ENCODE results near the gene STMND1. TPM values are rescaled to one million over a fixed set of nuclear protein-coding genes. Genes with fewer than 3 reads are reported as not detected.

STMND1 gene
- total and polyA plus RNA-seq, 7 donors: 0.27 to 2.1 (median 0.59) TPM; not detected in 3

GRCh38 chr6:17130786-17131185 lies 28.9 kb downstream of the STMND1 start:
- H3K4me3 ChIP-seq: no peak overlapping the region
- intact Hi-C loops (cut with DNase I): no loop called here
- DNase-seq: no peak
- TF ChIP-seq POLR2AphosphoS5 (IDR thresholded peaks at IDR 0.05): no peak
- no peak for TF ChIP-seq CTCF (IDR thresholded peaks at IDR 0.05)
- no peak for TF ChIP-seq POLR2A (IDR thresholded peaks at IDR 0.05)
- no peak for TF ChIP-seq EP300 (IDR thresholded peaks at IDR 0.05)
- peaks cover 0 to 6% (median 0%) of the 10 kb centered on the region in 4 donors for H3K9me3 ChIP-seq
- no peaks in the 10 kb centered on the region for H3K4me1 ChIP-seq
- no peak overlapping the region for H3K27ac ChIP-seq
- WGBS, 2 donors: 81 to 84% methylated on average over 3 of the region's 3 CpGs
- H3K36me3 ChIP-seq: no peaks in the 10 kb centered on the region
- no peaks in the 10 kb centered on the region for H3K27me3 ChIP-seq

GRCh38 chr6:17132967-17133366 lies 31.1 kb downstream of the STMND1 start:
- intact Hi-C loops (cut with DNase I): no loop called here
- DNase-seq: no peak
- Histone ChIP-seq H3K9me3 (peaks cover 0 to 6% (median 0%) of the 10 kb centered on the region in 4 donors), H3K27me3 (no peaks in the 10 kb centered on the region), H3K36me3 (no peaks in the 10 kb centered on the region), H3K4me3 (no peak overlapping the region), H3K4me1 (no peaks in the 10 kb centered on the region), H3K27ac (no peak overlapping the region)
- TF ChIP-seq EP300 (IDR thresholded peaks at IDR 0.05) (no peak), CTCF (IDR thresholded peaks at IDR 0.05) (no peak), POLR2A (IDR thresholded peaks at IDR 0.05) (no peak), POLR2AphosphoS5 (IDR thresholded peaks at IDR 0.05) (no peak)

GRCh38 chr6:17138033-17138432 lies 36.2 kb downstream of the STMND1 start:
- Histone ChIP-seq H3K4me3 (no peak overlapping the region), H3K27ac (no peak overlapping the region), H3K4me1 (no peaks in the 10 kb centered on the region), H3K9me3 (peaks cover 0 to 6% (median 4%) of the 10 kb centered on the region in 4 donors), H3K27me3 (no peaks in the 10 kb centered on the region), H3K36me3 (no peaks in the 10 kb centered on the region)
- intact Hi-C loops (cut with DNase I): no loop called here
- no peak for TF ChIP-seq CTCF (IDR thresholded peaks at IDR 0.05)
- no peak for TF ChIP-seq EP300 (IDR thresholded peaks at IDR 0.05)
- TF ChIP-seq POLR2AphosphoS5 (IDR thresholded peaks at IDR 0.05): no peak
- no peak for TF ChIP-seq POLR2A (IDR thresholded peaks at IDR 0.05)
- WGBS, 2 donors: 47 to 48% methylated on average over 2 of the region's 2 CpGs
- no peak for DNase-seq

GRCh38 chr6:17144016-17144415 lies 42.2 kb downstream of the STMND1 start:
- intact Hi-C loops (cut with DNase I): no loop called here
- 96 to 97% methylated on average over 1 of the region's 1 CpG for WGBS, 2 donors
- no peak for DNase-seq
- H3K4me3 ChIP-seq: no peak overlapping the region
- no peaks in the 10 kb centered on the region for H3K27me3 ChIP-seq
- H3K9me3 ChIP-seq: peaks cover 0 to 10% (median 0%) of the 10 kb centered on the region in 4 donors
- H3K27ac ChIP-seq: no peak overlapping the region
- no peak for TF ChIP-seq CTCF (IDR thresholded peaks at IDR 0.05)
- no peak for TF ChIP-seq POLR2AphosphoS5 (IDR thresholded peaks at IDR 0.05)
- TF ChIP-seq POLR2A (IDR thresholded peaks at IDR 0.05): no peak
- no peak for TF ChIP-seq EP300 (IDR thresholded peaks at IDR 0.05)
- no peaks in the 10 kb centered on the region for H3K36me3 ChIP-seq
- no peaks in the 10 kb centered on the region for H3K4me1 ChIP-seq

- DNase-seq: no peak
- no peaks in the 10 kb centered on the region for H3K4me1 ChIP-seq
- intact Hi-C loops (cut with DNase I): no loop called here
- no peak overlapping the region for H3K27ac ChIP-seq
- no peaks in the 10 kb centered on the region for H3K27me3 ChIP-seq
- H3K36me3 ChIP-seq: no peaks in the 10 kb centered on the region
- TF ChIP-seq EP300 (IDR thresholded peaks at IDR 0.05): no peak
- TF ChIP-seq POLR2A (IDR thresholded peaks at IDR 0.05): no peak
- no peak for TF ChIP-seq POLR2AphosphoS5 (IDR thresholded peaks at IDR 0.05)
- TF ChIP-seq CTCF (IDR thresholded peaks at IDR 0.05): no peak
- peaks cover 0 to 3% (median 0%) of the 10 kb centered on the region in 4 donors for H3K9me3 ChIP-seq
- H3K4me3 ChIP-seq: no peak overlapping the region
- WGBS, 2 donors: 92 to 93% methylated on average over 2 of the region's 2 CpGs
Measured at GRCh38 chr6:17149571-17149970, 47.7 kb downstream of the STMND1 start.

Data from sigmoid colon (tissue), 7 donors.